ENCODE measurements around the gene TSEN34.

DNA sequence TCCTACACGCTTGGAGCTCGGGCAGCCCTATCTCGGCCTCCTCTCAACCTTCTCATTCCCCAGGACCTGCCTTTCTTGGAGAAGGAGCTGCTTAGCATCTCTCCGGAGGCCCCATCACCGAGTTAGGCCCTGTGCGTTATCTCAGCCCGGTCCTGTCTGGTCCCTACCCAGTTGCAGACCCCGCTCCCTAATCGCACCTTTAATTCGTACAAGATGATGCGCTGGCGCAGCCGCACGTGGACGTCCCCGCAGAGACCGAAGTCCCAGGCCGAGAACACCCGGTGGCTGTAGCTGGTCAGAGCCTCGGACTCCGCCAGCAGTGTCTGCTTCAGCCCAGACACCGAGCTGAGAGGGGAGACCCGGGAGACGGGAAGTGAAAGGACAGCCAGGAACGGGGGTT is 25.9 kb upstream of the TSEN34 start:
- TF ChIP-seq EZH2phosphoT487 (IDR thresholded peaks at IDR 0.05; ENCODE audit: unreplicated experiment) (no peak), CREB1 (CRISPR knock-in tag; IDR thresholded peaks at IDR 0.05; ENCODE audit: low read depth) (no peak), POLR2AphosphoS5 (IDR thresholded peaks at IDR 0.05; ENCODE audit: low read depth) (no peak)
- TF ChIP-seq, protein P1, sequence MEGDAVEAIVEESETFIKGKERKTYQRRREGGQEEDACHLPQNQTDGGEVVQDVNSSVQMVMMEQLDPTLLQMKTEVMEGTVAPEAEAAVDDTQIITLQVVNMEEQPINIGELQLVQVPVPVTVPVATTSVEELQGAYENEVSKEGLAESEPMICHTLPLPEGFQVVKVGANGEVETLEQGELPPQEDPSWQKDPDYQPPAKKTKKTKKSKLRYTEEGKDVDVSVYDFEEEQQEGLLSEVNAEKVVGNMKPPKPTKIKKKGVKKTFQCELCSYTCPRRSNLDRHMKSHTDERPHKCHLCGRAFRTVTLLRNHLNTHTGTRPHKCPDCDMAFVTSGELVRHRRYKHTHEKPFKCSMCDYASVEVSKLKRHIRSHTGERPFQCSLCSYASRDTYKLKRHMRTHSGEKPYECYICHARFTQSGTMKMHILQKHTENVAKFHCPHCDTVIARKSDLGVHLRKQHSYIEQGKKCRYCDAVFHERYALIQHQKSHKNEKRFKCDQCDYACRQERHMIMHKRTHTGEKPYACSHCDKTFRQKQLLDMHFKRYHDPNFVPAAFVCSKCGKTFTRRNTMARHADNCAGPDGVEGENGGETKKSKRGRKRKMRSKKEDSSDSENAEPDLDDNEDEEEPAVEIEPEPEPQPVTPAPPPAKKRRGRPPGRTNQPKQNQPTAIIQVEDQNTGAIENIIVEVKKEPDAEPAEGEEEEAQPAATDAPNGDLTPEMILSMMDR (conservative IDR thresholded peaks at IDR 0.05; ENCODE audit: low read depth in 2 of 2) = no peak
- TF ChIP-seq, protein P2, sequence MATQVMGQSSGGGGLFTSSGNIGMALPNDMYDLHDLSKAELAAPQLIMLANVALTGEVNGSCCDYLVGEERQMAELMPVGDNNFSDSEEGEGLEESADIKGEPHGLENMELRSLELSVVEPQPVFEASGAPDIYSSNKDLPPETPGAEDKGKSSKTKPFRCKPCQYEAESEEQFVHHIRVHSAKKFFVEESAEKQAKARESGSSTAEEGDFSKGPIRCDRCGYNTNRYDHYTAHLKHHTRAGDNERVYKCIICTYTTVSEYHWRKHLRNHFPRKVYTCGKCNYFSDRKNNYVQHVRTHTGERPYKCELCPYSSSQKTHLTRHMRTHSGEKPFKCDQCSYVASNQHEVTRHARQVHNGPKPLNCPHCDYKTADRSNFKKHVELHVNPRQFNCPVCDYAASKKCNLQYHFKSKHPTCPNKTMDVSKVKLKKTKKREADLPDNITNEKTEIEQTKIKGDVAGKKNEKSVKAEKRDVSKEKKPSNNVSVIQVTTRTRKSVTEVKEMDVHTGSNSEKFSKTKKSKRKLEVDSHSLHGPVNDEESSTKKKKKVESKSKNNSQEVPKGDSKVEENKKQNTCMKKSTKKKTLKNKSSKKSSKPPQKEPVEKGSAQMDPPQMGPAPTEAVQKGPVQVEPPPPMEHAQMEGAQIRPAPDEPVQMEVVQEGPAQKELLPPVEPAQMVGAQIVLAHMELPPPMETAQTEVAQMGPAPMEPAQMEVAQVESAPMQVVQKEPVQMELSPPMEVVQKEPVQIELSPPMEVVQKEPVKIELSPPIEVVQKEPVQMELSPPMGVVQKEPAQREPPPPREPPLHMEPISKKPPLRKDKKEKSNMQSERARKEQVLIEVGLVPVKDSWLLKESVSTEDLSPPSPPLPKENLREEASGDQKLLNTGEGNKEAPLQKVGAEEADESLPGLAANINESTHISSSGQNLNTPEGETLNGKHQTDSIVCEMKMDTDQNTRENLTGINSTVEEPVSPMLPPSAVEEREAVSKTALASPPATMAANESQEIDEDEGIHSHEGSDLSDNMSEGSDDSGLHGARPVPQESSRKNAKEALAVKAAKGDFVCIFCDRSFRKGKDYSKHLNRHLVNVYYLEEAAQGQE (IDR thresholded peaks at IDR 0.05; ENCODE audit: unreplicated experiment) = no peak
- TF ChIP-seq, protein P3, sequence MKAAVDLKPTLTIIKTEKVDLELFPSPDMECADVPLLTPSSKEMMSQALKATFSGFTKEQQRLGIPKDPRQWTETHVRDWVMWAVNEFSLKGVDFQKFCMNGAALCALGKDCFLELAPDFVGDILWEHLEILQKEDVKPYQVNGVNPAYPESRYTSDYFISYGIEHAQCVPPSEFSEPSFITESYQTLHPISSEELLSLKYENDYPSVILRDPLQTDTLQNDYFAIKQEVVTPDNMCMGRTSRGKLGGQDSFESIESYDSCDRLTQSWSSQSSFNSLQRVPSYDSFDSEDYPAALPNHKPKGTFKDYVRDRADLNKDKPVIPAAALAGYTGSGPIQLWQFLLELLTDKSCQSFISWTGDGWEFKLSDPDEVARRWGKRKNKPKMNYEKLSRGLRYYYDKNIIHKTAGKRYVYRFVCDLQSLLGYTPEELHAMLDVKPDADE (IDR thresholded peaks at IDR 0.05) = no peak

Data from GM23338 (cell line).